GM03348 (cell line): ENCODE data around the gene ZBTB11.
"Not testable (repeated sequence)": the region's sequence is repeated elsewhere in the genome, so short reads cannot be mapped to it uniquely, and the experiment has no call there.

Source experiments
- DNase-seq: peaks from one replicate; pipeline ENCODE4 v3.0.0; 2012; ENCODE audit warnings: low spot score

The ZBTB11 gene

GRCh38 chr3:101676765-101677435 lies at the start of gene ZBTB11:
TSS of gene ZBTB11 (minus strand) at chr3:101677132. CDS start at chr3:101676914, 218 bp downstream.
- peak; percentile 97 for DNase-seq

GRCh38 chr3:101725890-101726275 lies 49.0 kb upstream of the ZBTB11 start:
- DNase-seq, result no peak

- peak; percentile 14 for DNase-seq
Measured at GRCh38 chr3:101725194-101725889, 48.4 kb upstream of the ZBTB11 start.

GRCh38 chr3:101724329-101725193 lies 47.6 kb upstream of the ZBTB11 start, which contains the start of gene CEP97:
TSS of gene CEP97 (plus strand) at chr3:101724614. CDS start at chr3:101724677, 63 bp downstream.
- peak; percentile 91 for DNase-seq

- no peak for DNase-seq
Measured at GRCh38 chr3:101722394-101723173, 45.7 kb upstream of the ZBTB11 start.

GRCh38 chr3:101720851-101721840 lies 44.2 kb upstream of the ZBTB11 start:
- DNase-seq, result no peak

- DNase-seq, result no peak
Measured at GRCh38 chr3:101719604-101720185, 42.8 kb upstream of the ZBTB11 start.

GRCh38 chr3:101718455-101718854 lies 41.5 kb upstream of the ZBTB11 start:
- DNase-seq, result no peak

GRCh38 chr3:101709126-101709525 lies 32.2 kb upstream of the ZBTB11 start:
- no peak for DNase-seq

- DNase-seq, result not testable (repeated sequence)
Measured at GRCh38 chr3:101704639-101705038, 27.7 kb upstream of the ZBTB11 start.

- no peak for DNase-seq
Measured at GRCh38 chr3:101703169-101703568, 26.2 kb upstream of the ZBTB11 start.

- DNase-seq, result no peak
Measured at GRCh38 chr3:101702726-101703125, 25.8 kb upstream of the ZBTB11 start.

- no peak for DNase-seq
Measured at GRCh38 chr3:101701696-101702634, 25.0 kb upstream of the ZBTB11 start.

GRCh38 chr3:101695779-101696372 lies 18.9 kb upstream of the ZBTB11 start:
- peak; percentile 16 for DNase-seq

- not testable (repeated sequence) for DNase-seq
Measured at GRCh38 chr3:101694836-101695235, 17.9 kb upstream of the ZBTB11 start.

- peak; percentile 21 for DNase-seq
Measured at GRCh38 chr3:101693540-101693939, 16.6 kb upstream of the ZBTB11 start.

- DNase-seq, result not testable (repeated sequence)
Measured at GRCh38 chr3:101691685-101692671, 15.0 kb upstream of the ZBTB11 start.
